Spinal cord (tissue), 10 donors: ENCODE data around the gene UBLCP1. TPM values are rescaled to one million over a fixed set of nuclear protein-coding genes. Genes with fewer than 3 reads are reported as not detected.
"Not testable (repeated sequence)": the region's sequence is repeated elsewhere in the genome, so short reads cannot be mapped to it uniquely, and the experiment has no call there.

Source experiments
- DNase-seq, 6 donors: peaks; one replicate each; pipeline versions ENCODE4 v3.0.0 to v3.0.0-alpha.2; 2013 to 2015; ENCODE audit warnings: low spot score in 6 of 6, low read depth in 4 of 6
- H3K27ac ChIP-seq: one replicate; pipeline ENCODE4 v1.5.1; 2013; ENCODE audit warnings: low read depth, low read length, control low read depth
- H3K27me3 ChIP-seq: one replicate; pipeline ENCODE4 v1.6.1; 2013; ENCODE audit warnings: low read length; ENCODE audit not compliant: control insufficient read depth, insufficient read depth
- H3K36me3 ChIP-seq: one replicate; pipeline ENCODE4 v1.6.1; 2013; ENCODE audit warnings: low read length; ENCODE audit not compliant: control insufficient read depth, insufficient read depth
- H3K4me1 ChIP-seq: one replicate; pipeline ENCODE4 v1.6.1; 2013; ENCODE audit warnings: low read length; ENCODE audit not compliant: control insufficient read depth, insufficient read depth
- H3K4me3 ChIP-seq: one replicate; pipeline ENCODE4 v1.5.1; 2013; ENCODE audit warnings: low read depth, low read length, control low read depth
- H3K9me3 ChIP-seq: one replicate; pipeline ENCODE4 v1.6.1; 2013; ENCODE audit warnings: low read length; ENCODE audit not compliant: control insufficient read depth, insufficient read depth
- WGBS: methylation state at CpG from one replicate; pipeline ENCODE4 v1.1.5; 2013; ENCODE audit warnings: missing lambda C conversion rate; ENCODE audit not compliant: insufficient coverage; 5-methylcytosine and 5-hydroxymethylcytosine counted together
- polyA plus RNA-seq, 2 donors: library from polyadenylated mRNA; unstranded; fragments of 120-200 nt; gene quantifications; one replicate each; pipeline ENCODE4 v1.2.1, GENCODE V29; 2013; ENCODE audit not compliant: insufficient read length in 2 of 2
- total RNA-seq, 2 donors: library from RNA; depleted of rRNA in 1 of 2; stranded (reverse); fragments of 120-200 nt in 1 of 2; fragments of >200 nt in 1 of 2; gene quantifications; one replicate each; pipeline versions ENCODE4 v1.2.3 to v1.2.4, GENCODE V29; 2013 to 2014
- donor health status: healthy.

UBLCP1 gene
- total and polyA plus RNA-seq, 4 donors, result 31.2 to 67.0 (median 40.9) TPM

DNA sequence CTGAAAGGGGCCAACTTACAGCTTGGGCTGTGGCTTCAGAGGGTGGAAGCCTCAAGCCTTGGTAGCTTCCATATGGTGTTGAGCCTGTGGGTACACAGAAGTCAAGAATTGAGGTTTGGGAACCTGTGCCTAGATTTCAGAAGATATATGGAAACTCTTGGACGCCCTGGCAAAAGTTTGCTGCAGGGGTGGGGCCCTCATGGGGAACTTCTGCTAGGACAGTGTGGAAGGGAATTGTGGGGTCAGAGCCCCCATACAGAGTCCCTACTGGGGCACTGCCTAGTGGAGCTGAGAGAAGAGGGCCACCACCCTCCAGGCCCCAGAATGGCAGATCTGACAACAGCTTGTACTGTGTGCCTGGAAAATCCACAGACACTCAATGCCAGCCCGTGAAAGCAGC is 3.7 kb downstream of the UBLCP1 start:
- H3K4me1 ChIP-seq, H3K36me3 ChIP-seq, H3K27me3 ChIP-seq, DNase-seq, H3K4me3 ChIP-seq, H3K27ac ChIP-seq, H3K9me3 ChIP-seq: not testable (repeated sequence)
- 100% methylated on average over 2 of the region's 2 CpGs for WGBS

- WGBS, result no CpG with 5 or more reads among the region's 2 CpGs
- H3K27ac ChIP-seq, result no peak overlapping the region
- no peak for DNase-seq
- H3K27me3 ChIP-seq, result no peaks in the 10 kb centered on the region
- H3K4me3 ChIP-seq, result no peak overlapping the region
- no peaks in the 10 kb centered on the region for H3K4me1 ChIP-seq
- peaks cover 11% of the 10 kb centered on the region for H3K36me3 ChIP-seq
- peaks cover 5% of the 10 kb centered on the region for H3K9me3 ChIP-seq
These were observed 6.6 kb downstream of the UBLCP1 start for GRCh38 chr5:159269723-159270122.

- Histone ChIP-seq H3K36me3 (peaks cover 16% of the 10 kb centered on the region), H3K9me3 (no peaks in the 10 kb centered on the region), H3K4me1 (no peaks in the 10 kb centered on the region), H3K27me3 (no peaks in the 10 kb centered on the region), H3K27ac (no peak overlapping the region), H3K4me3 (no peak overlapping the region)
- no peak for DNase-seq
These were observed 10.8 kb downstream of the UBLCP1 start for GRCh38 chr5:159273923-159274322.

DNA sequence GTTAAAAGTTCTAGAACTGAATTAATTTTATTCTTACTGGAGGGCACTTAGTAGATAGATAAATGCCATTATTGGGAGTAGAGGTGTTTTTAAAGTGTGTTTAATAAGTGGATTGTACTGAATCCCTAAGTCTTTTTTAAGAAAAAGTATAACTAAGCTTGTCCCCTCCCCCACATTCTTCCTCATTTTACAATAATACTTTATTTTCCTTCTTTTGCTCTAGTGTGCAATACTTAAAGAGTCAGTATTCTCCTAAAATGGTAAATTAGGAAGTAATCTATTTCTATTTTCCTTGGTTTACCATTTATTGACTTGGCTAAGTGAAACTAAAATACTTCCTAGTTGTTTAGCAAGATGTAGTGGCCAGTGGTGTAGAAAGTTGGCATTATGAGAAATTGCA is 11.6 kb downstream of the UBLCP1 start:
- Histone ChIP-seq H3K9me3 (no peaks in the 10 kb centered on the region), H3K4me1 (no peaks in the 10 kb centered on the region), H3K36me3 (peaks cover 16% of the 10 kb centered on the region)

GRCh38 chr5:159286420-159287035 is 23.4 kb downstream of the UBLCP1 start:
- Histone ChIP-seq H3K36me3 (no peaks in the 10 kb centered on the region), H3K4me3 (no peak overlapping the region), H3K27ac (no peak overlapping the region), H3K9me3 (no peaks in the 10 kb centered on the region), H3K4me1 (no peaks in the 10 kb centered on the region), H3K27me3 (no peaks in the 10 kb centered on the region)
- peak in 3 of 6 donors; percentile 27 to 91 (median 65) for DNase-seq
- WGBS, result no CpG with 5 or more reads among the region's 8 CpGs

More for the DNA sequence above, 11.6 kb downstream of the UBLCP1 start:
- H3K4me3 ChIP-seq, result no peak overlapping the region
- no peak overlapping the region for H3K27ac ChIP-seq
- no peak for DNase-seq
- no peaks in the 10 kb centered on the region for H3K27me3 ChIP-seq

- Histone ChIP-seq H3K27me3 (no peaks in the 10 kb centered on the region), H3K36me3 (no peaks in the 10 kb centered on the region), H3K27ac (no peak overlapping the region), H3K4me1 (no peaks in the 10 kb centered on the region), H3K4me3 (no peak overlapping the region), H3K9me3 (no peaks in the 10 kb centered on the region)
- 91% methylated on average over 4 of the region's 4 CpGs for WGBS
- DNase-seq, result no peak
These were observed 27.7 kb downstream of the UBLCP1 start for GRCh38 chr5:159290741-159291140.

DNA sequence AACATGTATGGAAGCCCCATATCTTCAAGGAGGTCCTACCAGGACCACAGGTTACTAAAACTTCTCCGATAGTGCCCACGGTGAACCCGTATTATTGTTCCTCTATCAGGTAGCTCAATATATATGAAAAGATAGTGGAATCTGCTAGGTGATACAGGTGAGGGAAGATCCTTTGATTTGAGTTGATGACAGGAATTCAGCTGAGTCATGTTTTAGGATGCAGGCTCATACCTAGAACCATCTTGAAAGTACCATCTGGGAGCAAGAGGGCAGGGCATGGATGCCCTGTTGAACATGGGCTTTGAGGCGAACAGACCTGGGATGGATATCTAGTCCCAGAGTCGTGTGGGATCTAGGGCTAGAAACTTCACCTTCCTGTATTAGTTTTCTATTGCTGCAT is 31.8 kb downstream of the UBLCP1 start:
- H3K36me3 ChIP-seq, result no peaks in the 10 kb centered on the region
- H3K4me1 ChIP-seq, result no peaks in the 10 kb centered on the region
- no peak for DNase-seq
- H3K4me3 ChIP-seq, result no peak overlapping the region
- H3K9me3 ChIP-seq, result no peaks in the 10 kb centered on the region
- WGBS, result 100% methylated on average over 4 of the region's 5 CpGs
- H3K27me3 ChIP-seq, result no peaks in the 10 kb centered on the region
- H3K27ac ChIP-seq, result no peak overlapping the region

DNA sequence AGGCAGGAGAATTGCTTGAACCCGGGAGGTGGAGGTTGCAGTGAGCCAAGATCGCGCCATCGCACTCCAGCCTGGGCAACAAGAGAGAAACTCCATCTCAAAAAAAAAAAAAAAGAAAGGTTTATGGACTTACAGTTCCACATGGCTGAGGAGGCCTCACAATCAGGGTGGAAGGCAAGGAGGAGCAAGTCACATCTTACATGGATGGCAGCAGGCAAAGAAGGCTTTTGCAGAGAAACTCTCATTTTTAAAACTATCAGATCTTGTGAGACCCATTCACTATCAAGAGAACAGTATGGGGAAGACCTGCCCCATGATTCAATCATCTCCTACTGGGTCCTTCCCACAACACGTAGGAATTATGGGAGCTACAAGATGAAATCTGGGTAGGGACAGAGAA is 34.2 kb downstream of the UBLCP1 start:
- DNase-seq, H3K4me3 ChIP-seq, H3K27me3 ChIP-seq, H3K4me1 ChIP-seq, H3K9me3 ChIP-seq, H3K36me3 ChIP-seq, H3K27ac ChIP-seq: not testable (repeated sequence)
- no CpG with 5 or more reads among the region's 5 CpGs for WGBS

DNA sequence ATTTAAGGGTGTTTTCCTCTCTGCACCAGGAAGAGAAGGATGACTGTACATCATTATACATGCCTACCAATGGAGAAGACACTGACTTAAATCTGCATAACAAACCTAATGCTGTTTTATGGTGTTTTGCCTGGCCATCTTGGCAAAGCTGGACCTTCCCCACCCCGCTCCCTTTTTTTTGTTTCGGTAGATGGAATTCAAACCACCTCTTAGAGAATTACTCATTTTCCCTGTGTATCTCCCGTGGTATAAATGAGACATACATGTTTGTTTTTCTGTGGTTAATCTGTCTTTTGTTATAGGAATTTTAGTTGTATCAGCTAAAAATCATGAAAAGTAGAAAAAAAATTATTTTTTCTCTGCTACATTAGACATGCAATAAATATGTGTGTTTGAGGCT is 38.4 kb downstream of the UBLCP1 start:
- no peak overlapping the region for H3K27ac ChIP-seq
- no CpG with 5 or more reads among the region's 3 CpGs for WGBS
- no peak overlapping the region for H3K4me3 ChIP-seq
- no peaks in the 10 kb centered on the region for H3K4me1 ChIP-seq
- no peak for DNase-seq
- H3K9me3 ChIP-seq, result no peaks in the 10 kb centered on the region
- H3K27me3 ChIP-seq, result no peaks in the 10 kb centered on the region
- H3K36me3 ChIP-seq, result no peaks in the 10 kb centered on the region

GRCh38 chr5:159301929-159302860 is 39.1 kb downstream of the UBLCP1 start:
- H3K9me3 ChIP-seq, DNase-seq, H3K4me3 ChIP-seq, H3K4me1 ChIP-seq, H3K27ac ChIP-seq, H3K36me3 ChIP-seq, H3K27me3 ChIP-seq: not testable (repeated sequence)
- WGBS, result 84% methylated on average over 3 of the region's 13 CpGs
